NCI-H345 treated with DMSO at 0.1 percent for 48 hours (cell line): ENCODE measurements around the gene TTC31.
"Not testable (repeated sequence)": the region's sequence is repeated elsewhere in the genome, so short reads cannot be mapped to it uniquely, and the experiment has no call there.

ENCODE experiments used
- DNase-seq: peaks from one replicate; lab custom pipeline; 2025; ENCODE audit not compliant: unreplicated experiment; lab: John Stamatoyannopoulos, UW

The TTC31 gene

DNA sequence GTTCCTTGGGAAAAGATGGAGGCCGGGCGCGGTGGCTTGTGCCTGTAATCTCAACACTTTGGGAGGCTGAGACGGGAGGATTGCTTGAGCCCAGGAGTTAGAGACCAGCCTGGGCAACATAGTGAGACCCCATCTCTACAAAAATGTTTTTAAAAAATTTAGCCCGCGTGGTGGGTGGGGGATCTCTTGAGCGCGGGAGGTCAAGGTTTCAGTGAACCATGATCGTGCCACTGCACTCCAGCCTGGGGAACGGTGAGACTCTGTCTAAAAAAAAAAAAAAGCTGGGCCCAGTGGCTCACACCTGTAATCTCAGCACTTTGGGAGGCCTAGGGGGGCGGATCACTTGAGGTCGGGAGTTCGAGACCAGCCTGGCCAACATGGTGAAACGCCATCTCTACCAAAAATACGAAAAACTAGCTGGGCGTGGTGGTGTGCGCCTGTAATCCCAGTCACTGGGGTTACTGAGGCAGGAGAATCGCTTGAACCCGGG lies 839 bp downstream of the TTC31 start:
- DNase-seq = not testable (repeated sequence)

DNA sequence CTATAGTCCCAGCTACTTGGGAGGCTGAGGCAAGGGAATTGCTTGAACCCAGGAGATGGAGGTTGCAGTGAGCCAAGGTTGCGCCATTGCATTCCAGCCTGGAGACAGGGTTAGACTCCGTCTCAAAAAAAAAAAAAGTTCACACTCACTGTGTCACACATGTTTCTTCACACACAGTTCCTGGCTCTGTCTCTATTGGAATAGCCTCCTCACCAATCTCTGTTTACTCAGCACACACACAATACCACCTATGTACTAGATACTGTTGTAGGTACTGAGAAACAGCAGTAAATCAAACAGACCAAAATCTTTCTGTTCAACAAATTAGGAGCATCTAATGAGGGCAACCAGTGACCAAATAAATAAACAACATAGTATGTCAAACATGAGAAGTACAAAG lies 3.3 kb downstream of the TTC31 start:
- no peak for DNase-seq

GRCh38 chr2:74488643-74489481 lies 6.0 kb downstream of the TTC31 start:
- no peak for DNase-seq

GRCh38 chr2:74489906-74490305 lies 7.0 kb downstream of the TTC31 start:
- DNase-seq = no peak

GRCh38 chr2:74491648-74492544 lies 9.0 kb downstream of the TTC31 start:
- DNase-seq = no peak

GRCh38 chr2:74493546-74493945 lies 10.7 kb downstream of the TTC31 start:
- no peak for DNase-seq

DNA sequence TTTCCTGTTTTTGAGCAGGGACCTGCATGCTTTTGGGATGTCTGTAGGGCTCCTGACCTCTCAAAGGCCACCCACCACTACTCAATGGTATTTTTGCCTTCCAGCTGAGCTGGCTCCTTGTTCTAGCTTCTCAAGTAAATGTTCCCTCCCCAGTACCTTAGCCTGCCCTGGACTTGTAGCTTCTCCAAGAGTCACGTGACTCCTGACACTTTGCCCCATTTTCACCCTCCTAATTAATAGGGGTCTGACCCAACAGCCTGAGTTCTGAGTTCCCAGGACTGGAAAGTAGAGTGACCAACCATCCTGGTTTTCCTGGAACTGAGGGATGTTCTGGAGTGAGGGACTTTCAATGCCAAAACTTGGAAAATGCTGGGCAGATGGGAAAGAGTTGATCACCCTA lies 12.6 kb downstream of the TTC31 start:
- no peak for DNase-seq

- DNase-seq = no peak
Observed at GRCh38 chr2:74496997-74497776, 14.3 kb downstream of the TTC31 start.

DNA sequence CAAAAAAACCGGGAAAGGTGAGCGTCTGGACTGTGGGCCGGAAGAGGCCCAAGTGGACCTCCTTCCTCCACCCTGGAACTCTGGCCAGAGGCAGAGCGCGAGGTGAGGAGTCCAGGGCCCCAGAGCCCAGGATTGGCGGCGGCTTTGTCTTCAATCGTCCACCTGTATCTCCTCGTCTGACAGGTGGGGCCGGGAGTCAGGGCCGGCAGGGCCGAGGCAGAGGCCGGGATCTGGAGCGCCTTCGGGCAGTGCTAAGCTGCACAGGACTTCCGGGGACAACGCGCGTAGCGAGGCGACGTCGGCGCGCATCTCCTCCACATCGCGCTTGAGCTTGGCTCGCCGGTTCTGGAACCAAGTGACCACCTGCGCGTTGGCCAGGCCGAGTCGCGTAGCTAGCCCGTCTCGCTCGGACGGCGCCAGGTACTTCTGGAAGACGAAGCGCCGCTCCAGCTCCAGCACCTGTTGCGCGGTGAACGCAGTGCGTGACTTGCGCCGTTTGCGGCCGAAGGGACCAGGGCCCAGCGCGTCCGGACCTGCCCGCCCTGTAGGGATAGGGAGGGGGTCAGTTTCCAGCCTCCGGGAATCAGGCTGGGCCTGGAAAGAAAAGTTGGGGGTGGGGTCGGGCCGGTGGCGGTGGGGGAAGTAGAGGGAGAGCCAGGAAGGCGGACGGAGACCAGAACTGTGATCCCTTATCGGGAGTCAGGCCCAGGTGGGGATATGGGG lies 15.1 kb downstream of the TTC31 start:
- DNase-seq = no peak

GRCh38 chr2:74498500-74499266 lies 15.8 kb downstream of the TTC31 start:
- DNase-seq = no peak

- DNase-seq = no peak
Observed at GRCh38 chr2:74499267-74499939, 16.5 kb downstream of the TTC31 start, which contains the start of gene LBX2. LBX2 (minus strand) TSS chr2:74499603; CDS start chr2:74499537, 66 bp downstream.

DNA sequence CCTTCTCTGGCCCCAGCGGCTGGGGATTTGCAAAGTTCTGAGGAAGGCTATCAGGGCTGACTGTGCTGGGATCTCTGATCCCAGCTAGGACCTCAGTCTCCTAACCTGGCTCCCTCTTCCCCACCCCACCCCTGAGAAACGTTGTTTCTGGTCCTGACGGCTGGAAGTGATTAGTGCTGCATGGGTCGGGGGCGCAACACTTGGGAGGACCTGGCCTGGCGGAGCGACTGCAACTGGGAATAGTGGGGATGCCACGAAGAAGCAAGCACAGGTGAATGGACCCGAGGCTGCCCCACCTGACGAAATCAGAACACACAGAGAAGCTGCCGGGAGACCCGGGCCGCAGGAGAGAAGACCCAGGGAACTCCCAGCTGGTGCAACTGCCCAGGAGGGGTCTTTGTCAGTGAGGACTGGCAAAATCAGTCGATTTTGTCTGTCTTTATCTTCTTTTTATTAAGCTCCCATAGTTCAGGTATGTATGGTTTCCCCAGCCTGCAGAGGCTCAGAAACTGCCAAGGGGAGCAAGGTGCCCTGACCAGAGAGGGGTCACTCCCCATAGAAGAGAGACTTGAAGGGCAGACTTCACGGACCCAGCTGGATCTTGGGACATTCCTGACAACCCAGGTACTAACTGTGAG lies 17.2 kb downstream of the TTC31 start:
- DNase-seq = no peak

DNA sequence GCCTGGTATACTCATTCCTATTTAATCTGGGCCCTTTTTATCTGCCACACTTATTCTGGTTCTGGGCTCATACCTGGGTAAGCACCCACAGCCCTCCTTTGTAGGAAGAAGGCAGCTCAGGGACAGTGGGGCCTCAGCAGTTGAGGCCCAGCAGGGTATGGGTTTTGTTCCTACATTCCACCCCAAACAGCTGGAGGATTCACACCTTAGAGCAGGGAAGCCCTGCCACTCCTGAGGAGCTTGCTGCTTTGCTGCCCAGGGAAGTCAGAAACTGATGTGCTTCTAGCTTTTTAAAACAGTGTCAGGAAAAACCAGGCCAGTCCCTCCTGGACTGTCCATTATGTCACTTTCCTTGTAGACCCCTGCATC lies 17.7 kb downstream of the TTC31 start:
- DNase-seq = no peak

- no peak for DNase-seq
Observed at GRCh38 chr2:74501335-74502071, 18.6 kb downstream of the TTC31 start.

DNA sequence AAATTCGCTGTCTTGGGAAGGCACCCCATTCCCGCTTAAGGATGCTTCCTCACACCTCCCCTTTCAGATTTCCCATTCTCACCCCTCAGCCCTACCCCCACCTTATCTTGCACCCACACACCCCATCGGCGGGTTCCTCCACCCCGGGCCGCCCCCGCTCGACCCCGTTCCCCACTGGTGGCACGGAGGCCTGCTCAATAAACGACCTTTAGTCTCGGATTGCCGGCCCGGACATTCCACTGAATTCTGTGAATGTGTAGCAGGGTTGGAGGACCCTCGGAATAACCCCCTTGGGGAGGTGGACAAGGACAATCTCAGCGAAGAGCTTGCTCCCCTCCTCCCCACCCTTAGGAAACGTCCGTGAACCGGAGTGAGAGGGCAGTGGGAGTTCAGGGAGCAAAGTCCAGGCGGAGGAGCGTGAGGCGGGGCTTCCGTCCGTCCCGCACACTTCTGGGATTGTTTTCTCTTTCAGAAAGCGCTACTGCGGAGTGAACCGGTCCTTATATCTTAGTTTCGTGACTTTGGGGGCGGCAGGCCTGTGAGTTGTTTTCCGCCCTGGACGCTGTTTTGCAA lies 19.4 kb downstream of the TTC31 start:
- no peak for DNase-seq

GRCh38 chr2:74502720-74503505 lies 20.0 kb downstream of the TTC31 start:
- no peak for DNase-seq
